ENCODE results near the gene NKAIN2.
"Not testable (repeated sequence)": the region's sequence is repeated elsewhere in the genome, so short reads cannot be mapped to it uniquely, and the experiment has no call there.

The NKAIN2 gene

GRCh38 chr6:124330197-124330596 is 526.5 kb downstream of the NKAIN2 start:
- DNase-seq (ENCODE audit: low spot score), result no peak

- DNase-seq (ENCODE audit: low spot score), result no peak
Observed at GRCh38 chr6:124334359-124334758, 530.7 kb downstream of the NKAIN2 start.

GRCh38 chr6:124339610-124340334 is 536.1 kb downstream of the NKAIN2 start:
- no peak for DNase-seq (ENCODE audit: low spot score)

DNA sequence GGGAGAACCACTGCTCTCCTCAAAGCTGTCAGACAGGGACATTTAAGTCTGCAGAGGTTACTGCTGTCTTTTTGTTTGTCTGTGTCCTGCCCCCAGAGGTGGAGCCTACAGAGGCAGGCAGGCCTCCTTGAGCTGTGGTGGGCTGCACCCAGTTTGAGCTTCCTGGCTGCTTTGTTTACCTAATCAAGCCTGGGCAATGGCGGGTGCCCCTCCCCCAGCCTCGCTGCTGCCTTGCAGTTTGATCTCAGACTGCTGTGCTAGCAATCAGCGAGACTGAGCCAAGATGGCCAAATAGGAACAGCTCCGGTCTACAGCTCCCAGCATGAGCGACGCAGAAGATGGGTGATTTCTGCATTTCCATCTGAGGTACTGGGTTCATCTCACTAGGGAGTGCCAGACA is 544.7 kb downstream of the NKAIN2 start:
- DNase-seq (ENCODE audit: low spot score), result not testable (repeated sequence)

DNA sequence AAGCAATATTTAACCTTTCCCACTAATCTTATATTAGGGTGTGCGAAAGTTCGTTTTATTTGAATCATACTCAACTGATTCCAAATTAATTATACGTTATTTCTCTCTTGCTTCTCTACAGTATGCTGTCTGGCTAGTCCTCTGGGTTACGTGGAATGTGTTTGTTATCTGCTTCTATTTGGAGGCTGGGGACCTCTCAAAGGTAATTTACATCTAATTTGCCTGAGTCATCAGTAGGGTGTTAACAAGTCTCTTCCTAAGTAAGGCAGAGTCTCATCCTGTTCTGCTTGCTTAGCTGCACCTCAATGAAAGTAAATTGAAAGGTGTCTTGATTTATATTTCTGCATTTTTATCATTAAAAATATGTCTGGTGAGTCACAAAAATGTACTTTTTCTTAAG is 551.5 kb downstream of the NKAIN2 start:
- no peak for DNase-seq (ENCODE audit: low spot score)

DNA sequence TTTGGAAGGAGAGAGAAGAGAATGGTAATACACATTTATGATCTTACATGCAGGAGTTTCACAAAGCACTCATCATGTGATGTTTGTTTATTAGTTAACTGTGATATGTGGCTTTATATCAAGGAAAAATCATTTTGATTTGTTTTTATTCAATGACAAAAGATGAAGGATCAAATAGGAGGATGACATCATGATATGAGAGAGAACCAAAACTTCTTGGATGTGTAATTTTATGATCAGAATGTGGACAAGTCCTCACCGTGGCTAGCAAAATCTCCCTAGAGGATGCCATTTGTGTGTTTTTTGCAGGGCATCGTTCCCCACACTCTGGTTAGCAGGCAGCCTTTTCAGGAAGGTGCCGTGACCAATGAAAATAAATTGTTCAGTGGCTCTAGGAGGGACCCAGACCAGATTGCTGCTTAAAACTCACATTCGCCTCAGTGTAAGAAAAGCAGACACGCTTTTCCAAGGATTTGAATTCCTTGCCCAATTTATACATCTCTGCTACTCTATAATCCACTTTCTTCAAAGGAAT is 552.7 kb downstream of the NKAIN2 start:
- DNase-seq (ENCODE audit: low spot score), result no peak

GRCh38 chr6:124356811-124357210 is 553.1 kb downstream of the NKAIN2 start:
- DNase-seq (ENCODE audit: low spot score), result no peak

GRCh38 chr6:124368131-124368530 is 564.5 kb downstream of the NKAIN2 start:
- DNase-seq (ENCODE audit: low spot score), result no peak

- DNase-seq (ENCODE audit: low spot score), result no peak
Observed at GRCh38 chr6:124371974-124372475, 568.4 kb downstream of the NKAIN2 start.

DNA sequence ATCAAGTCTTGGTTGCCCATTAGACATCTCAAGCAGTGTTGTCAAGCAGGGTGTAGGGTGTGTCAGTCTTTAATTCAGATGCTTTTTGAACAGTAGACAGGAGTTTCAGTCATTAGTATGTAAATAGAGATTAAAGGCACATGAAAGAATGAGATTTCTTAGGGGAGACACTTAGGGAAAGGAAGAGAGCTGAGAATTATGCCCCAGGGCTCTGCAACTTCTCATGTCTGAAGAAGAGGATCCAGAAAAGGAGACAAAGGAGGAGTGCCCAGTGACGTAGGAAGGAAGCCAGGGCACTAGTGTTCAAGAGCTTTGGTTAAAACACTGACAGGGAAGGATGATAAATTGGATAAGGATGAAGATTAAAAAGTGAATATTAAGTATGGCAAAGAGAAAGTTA is 569.7 kb downstream of the NKAIN2 start:
- no peak for DNase-seq (ENCODE audit: low spot score)

GRCh38 chr6:124389127-124389526 is 585.5 kb downstream of the NKAIN2 start:
- DNase-seq (ENCODE audit: low spot score), result no peak

DNA sequence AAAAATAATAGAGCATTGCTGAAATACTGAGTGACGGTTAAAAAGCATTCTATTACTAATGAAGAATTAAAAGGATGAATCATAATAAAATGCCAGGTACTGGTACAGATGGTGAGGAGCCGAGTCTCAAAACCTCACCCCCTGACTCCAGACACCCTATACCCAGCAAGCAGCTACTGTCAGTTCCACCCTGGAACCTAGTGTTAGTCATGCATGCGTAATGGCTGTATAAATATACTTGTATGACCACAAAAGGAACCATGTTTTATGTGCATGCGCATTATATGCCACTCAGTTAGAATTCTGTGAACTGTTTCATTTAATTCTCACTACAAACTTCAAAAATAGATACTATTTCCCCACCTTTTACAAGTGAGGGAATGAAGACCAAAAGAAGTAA is 589.9 kb downstream of the NKAIN2 start:
- DNase-seq (ENCODE audit: low spot score), result peak; percentile 10

- peak; percentile 16 for DNase-seq (ENCODE audit: low spot score)
Observed at GRCh38 chr6:124396361-124396760, 592.7 kb downstream of the NKAIN2 start.

GRCh38 chr6:124400261-124400999 is 596.8 kb downstream of the NKAIN2 start:
- DNase-seq (ENCODE audit: low spot score), result no peak

GRCh38 chr6:124410425-124410824 is 606.8 kb downstream of the NKAIN2 start:
- DNase-seq (ENCODE audit: low spot score), result not testable (repeated sequence)

- DNase-seq (ENCODE audit: low spot score), result not testable (repeated sequence)
Observed at GRCh38 chr6:124412657-124413056, 609.0 kb downstream of the NKAIN2 start.

DNA sequence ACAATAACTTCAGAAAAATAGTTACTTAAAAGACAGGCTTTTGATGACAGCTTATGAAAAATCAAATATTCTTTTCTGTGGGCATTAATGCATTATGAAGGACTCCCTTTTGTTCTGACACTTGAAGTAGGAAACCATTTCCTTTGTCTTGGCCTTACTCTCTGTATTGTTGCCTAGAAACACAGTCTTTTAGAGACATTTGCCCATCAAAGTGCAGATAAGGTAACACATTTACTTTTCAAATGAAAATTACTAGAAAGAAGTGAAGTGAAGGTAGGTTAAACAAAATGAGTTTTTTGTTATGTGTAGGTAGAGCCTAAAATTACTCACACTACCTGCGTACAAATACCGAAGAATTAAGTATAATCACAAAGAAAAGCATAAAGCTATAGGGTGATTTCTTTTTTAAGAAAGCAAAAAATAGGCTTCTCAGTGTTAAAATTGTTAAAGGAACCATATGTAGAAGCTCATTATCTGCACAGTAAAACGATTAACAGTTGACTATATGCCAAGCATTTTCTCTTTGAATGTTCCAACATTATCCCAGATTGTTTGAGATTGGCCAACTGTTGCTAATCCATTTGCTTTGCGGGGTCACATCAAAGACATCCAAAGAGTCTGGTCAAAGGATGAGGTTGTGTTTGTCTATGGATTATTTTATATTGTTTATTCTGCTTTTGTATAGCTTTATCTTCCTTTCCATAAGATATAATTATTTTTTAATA is 616.6 kb downstream of the NKAIN2 start:
- no peak for DNase-seq (ENCODE audit: low spot score)

GRCh38 chr6:124423621-124424020 is 620.0 kb downstream of the NKAIN2 start:
- no peak for DNase-seq (ENCODE audit: low spot score)

GRCh38 chr6:124430740-124431318 is 627.2 kb downstream of the NKAIN2 start:
- DNase-seq (ENCODE audit: low spot score), result no peak

GRCh38 chr6:124432620-124433019 is 629.0 kb downstream of the NKAIN2 start:
- no peak for DNase-seq (ENCODE audit: low spot score)

DNA sequence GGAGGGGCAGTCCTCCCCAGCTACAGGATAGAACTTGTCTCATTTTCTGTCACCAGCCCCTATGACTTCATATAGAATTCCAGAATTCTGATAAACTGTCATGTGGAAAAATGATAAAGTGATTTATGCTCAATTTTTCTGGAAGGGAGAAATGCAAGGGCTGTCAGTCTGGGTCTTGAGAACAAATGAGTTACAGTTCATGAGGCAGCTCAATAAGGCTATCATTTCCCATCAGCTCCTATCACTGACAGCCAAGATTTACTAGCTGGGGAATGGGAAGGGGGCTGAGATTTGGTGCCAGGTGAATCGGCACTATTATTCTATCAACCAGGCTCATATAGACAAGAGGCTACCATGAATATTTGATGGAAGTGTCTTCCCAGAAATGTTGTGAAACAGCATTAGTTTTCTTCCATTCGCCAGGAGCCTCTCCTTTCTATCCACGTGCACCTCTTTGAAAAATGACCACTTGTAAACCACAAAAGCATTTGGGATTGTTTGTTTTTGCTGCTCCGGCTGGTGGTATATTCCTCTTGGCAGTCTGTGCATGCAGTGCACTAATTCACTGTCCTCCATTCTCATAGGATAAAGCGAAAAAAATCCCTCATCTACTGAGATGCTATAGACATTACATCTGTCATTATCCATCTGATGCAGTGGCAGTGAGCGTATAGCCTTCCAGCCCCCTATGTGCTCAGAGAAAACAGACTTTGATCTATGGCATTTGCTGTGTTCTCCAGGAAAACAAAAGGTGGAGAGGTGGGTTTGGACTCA is 629.9 kb downstream of the NKAIN2 start:
- no peak for DNase-seq (ENCODE audit: low spot score)
